Breast epithelium (tissue), 3 donors: ENCODE measurements around the gene KRT3.

ENCODE experiments used
- CTCF ChIP-seq, 3 donors: fragments of 450-650 bp; IDR thresholded peaks; one replicate each; pipeline ENCODE4 v1.5.1; 2016 to 2017; ENCODE audit warnings: antibody characterized with exemption in 3 of 3, mild to moderate bottlenecking in 3 of 3, moderate library complexity in 3 of 3
- POLR2A ChIP-seq: fragments of 450-650 bp; IDR thresholded peaks from one replicate; pipeline ENCODE4 v1.6.1; 2016; ENCODE audit warnings: antibody characterized with exemption, mild to moderate bottlenecking, moderate library complexity
- POLR2AphosphoS5 ChIP-seq, 3 donors: sonication (generic); formaldehyde crosslinking; IDR thresholded peaks; one replicate each; pipeline ENCODE4 v1.6.1; 2017; ENCODE audit warnings: antibody characterized with exemption in 3 of 3

- no peak for TF ChIP-seq CTCF (IDR thresholded peaks at IDR 0.05)
- TF ChIP-seq POLR2A: no peak
- no peak for TF ChIP-seq POLR2AphosphoS5 (IDR thresholded peaks at IDR 0.05)
Measured at GRCh38 chr12:52763991-52764390, 31.9 kb downstream of the KRT3 start.
